ENCODE data around the gene ETNPPL. TPM values are rescaled to one million over a fixed set of nuclear protein-coding genes. Genes with fewer than 3 reads are reported as not detected.

ETNPPL gene
- polyA plus RNA-seq, 1 of the 3 experiments (the other 2 are of a cell fraction): not detected

- TF ChIP-seq IRF3 (IDR thresholded peaks at IDR 0.05; ENCODE audit: low read depth, low read length): no peak
Observed at GRCh38 chr4:108693211-108693610, 69.6 kb downstream of the ETNPPL start (continued).

Other genes starting within 250 kb of the ETNPPL start
- gene RPL34, start 142.5 kb downstream of the ETNPPL start, polyA plus RNA-seq (2012; rRNA removed): 2,955 and 5,356 TPM in 2 replicates
- gene OSTC, start 112.5 kb downstream of the ETNPPL start, polyA plus RNA-seq (2012; rRNA removed): 107 and 134 TPM in 2 replicates